CD4-positive, alpha-beta memory T cell (primary cell): ENCODE data around the gene S100A5. TPM values are rescaled to one million over a fixed set of nuclear protein-coding genes. Genes with fewer than 3 reads are reported as not detected.

Source experiments
- CTCF ChIA-PET: fragments of 350-600 bp; sonication (Branson Sonifier 250); formaldehyde crosslinking; loops from one replicate; lab custom pipeline; 2021; ENCODE audit warnings: inconsistent platforms; ENCODE audit not compliant: partially characterized antibody; lab: Charles Lee
- POLR2A ChIA-PET: fragments of 350-600 bp; sonication (Branson Sonifier 250); formaldehyde crosslinking; loops from one replicate; lab custom pipeline; 2021; ENCODE audit not compliant: partially characterized antibody; lab: Charles Lee
- DNase-seq, 5 donors: peaks; one replicate each; pipeline versions ENCODE4 v3.0.0 to v3.0.0-alpha.2; 2020 to 2022; ENCODE audit warnings: mixed read lengths in 1 of 5
- H3K27ac ChIP-seq: one replicate; pipeline ENCODE4 v1.7.0; 2013; ENCODE audit warnings: low read depth, low read length
- H3K27me3 ChIP-seq: 2 replicates; pipeline ENCODE4 v1.7.0; 2013; ENCODE audit warnings: mild to moderate bottlenecking, low read length, moderate library complexity; ENCODE audit not compliant: insufficient read depth
- H3K36me3 ChIP-seq: 2 replicates; pipeline ENCODE4 v1.7.0; 2013; ENCODE audit warnings: mild to moderate bottlenecking, low read length, moderate library complexity; ENCODE audit not compliant: insufficient read depth
- H3K4me1 ChIP-seq: 2 replicates; pipeline ENCODE4 v1.7.0; 2013; ENCODE audit warnings: mild to moderate bottlenecking, low read length, moderate library complexity; ENCODE audit not compliant: insufficient read depth
- H3K4me3 ChIP-seq, 2 donors: one replicate each; pipeline ENCODE4 v1.7.0; 2013; ENCODE audit warnings: low read length in 2 of 2, mild to moderate bottlenecking in 1 of 2
- H3K9me3 ChIP-seq, 2 donors: one replicate each; pipeline ENCODE4 v1.7.0; 2013; ENCODE audit warnings: low read length in 2 of 2, control low read depth in 1 of 2; ENCODE audit not compliant: control insufficient read depth in 1 of 2
- H3K27ac Mint-ChIP-seq, 7 donors: one replicate each; pipeline ENCODE4 v1.8.0; 2020 to 2021; ENCODE audit warnings: mixed read lengths in 7 of 7, mild to moderate bottlenecking in 6 of 7, inconsistent platforms in 3 of 7, moderate library complexity in 3 of 7
- H3K27me3 Mint-ChIP-seq, 2 donors: one replicate each; pipeline ENCODE4 v1.8.0; 2020 to 2021; ENCODE audit warnings: mixed read lengths in 2 of 2
- H3K36me3 Mint-ChIP-seq, 2 donors: one replicate each; pipeline ENCODE4 v1.8.0; 2020 to 2021; ENCODE audit warnings: mixed read lengths in 2 of 2, inconsistent platforms in 1 of 2, mild to moderate bottlenecking in 1 of 2
- H3K4me1 Mint-ChIP-seq, 4 donors: one replicate each; pipeline ENCODE4 v1.8.0; 2020 to 2021; ENCODE audit warnings: mixed read lengths in 4 of 4, mild to moderate bottlenecking in 1 of 4
- H3K4me3 Mint-ChIP-seq, 8 donors: one replicate each; pipeline ENCODE4 v1.8.0; 2020 to 2021; ENCODE audit warnings: mixed read lengths in 8 of 8, mild to moderate bottlenecking in 7 of 8, moderate library complexity in 6 of 8, inconsistent platforms in 3 of 8
- H3K9me3 Mint-ChIP-seq, 8 donors: one replicate each; pipeline ENCODE4 v1.8.0; 2020 to 2021; ENCODE audit warnings: mixed read lengths in 8 of 8, mild to moderate bottlenecking in 5 of 8, inconsistent platforms in 3 of 8, moderate library complexity in 1 of 8
- intact Hi-C: fragments of 100-400 bp; cut with micrococcal nuclease; formaldehyde crosslinking; loops from one replicate; pipeline ENCODE4 v1.15.1; 2023
- polyA plus RNA-seq, 2 donors: library from polyadenylated mRNA; unstranded; fragments of 300-500 nt; fragmentation: Illumina TruSeq; gene quantifications; one replicate each; pipeline ENCODE4 v1.2.3, GENCODE V29; 2021
- total RNA-seq, 2 experiments: library from RNA; stranded (reverse); gene quantifications; one replicate each; pipeline ENCODE4 v1.2.3, GENCODE V29; 2021

The S100A5 gene
- total and polyA plus RNA-seq, 4 experiments from 2014 or later: 0.93 to 1.8 (median 1.5) TPM; not detected in 1

- Histone ChIP-seq H3K4me1 (peaks cover 70% of the 10 kb centered on the region), H3K27ac (peak within 1 kb of the TSS; percentile 74), H3K9me3 (no peaks in the 10 kb centered on the region), H3K4me3 (peak within 1 kb of the TSS; percentile 71 to 79), H3K27me3 (no peaks in the 10 kb centered on the region), H3K36me3 (peaks cover 20% of the 10 kb centered on the region)
- Mint-ChIP-seq H3K27me3 (no peaks in the 10 kb centered on the region), H3K36me3 (peaks cover 26 to 38% of the 10 kb centered on the region in 2 donors), H3K27ac (peak within 1 kb of the TSS; percentile 93 to 98 (median 97)), H3K9me3 (no peaks in the 10 kb centered on the region), H3K4me3 (peak within 1 kb of the TSS; percentile 96 to 99 (median 98)), H3K4me1 (peaks cover 49 to 81% (median 68%) of the 10 kb centered on the region in 4 donors)
- CTCF ChIA-PET: interaction anchor here (0.8 to 9.6 kb wide), 14 partner anchors 8 to 89 kb away, joined by 3 to 213 read pairs (median 6); partner anchors contain the start of genes CHTOP, S100A2 and S100A6
- intact Hi-C loops: loop anchor here (1.0 to 2.0 kb wide), 4 partner anchors 9 to 89 kb away; partner anchors contain the start of gene CHTOP
- DNase-seq: peak; percentile 84 to 92 (median 89)
- POLR2A ChIA-PET: interaction anchor here (0.7 to 9.7 kb wide), 20 partner anchors 11 to 420 kb away, joined by 3 to 631 read pairs (median 6); partner anchors contain the start of genes CHTOP, S100A14, S100A2 and S100A6
These were observed 4.6 kb upstream of the S100A5 start, which contains the start of gene S100A4 for GRCh38 chr1:153545067-153546055. S100A4 (minus strand) TSS chr1:153545806; CDS start chr1:153544794, 1,012 bp downstream.

- no peaks in the 10 kb centered on the region for H3K9me3 ChIP-seq
- Mint-ChIP-seq H3K36me3 (peaks cover 26 to 38% of the 10 kb centered on the region in 2 donors), H3K4me1 (peaks cover 57 to 87% (median 75%) of the 10 kb centered on the region in 4 donors), H3K27ac (peak overlapping the region; percentile 93 to 98 (median 97)), H3K9me3 (no peaks in the 10 kb centered on the region), H3K27me3 (no peaks in the 10 kb centered on the region), H3K4me3 (peak overlapping the region; percentile 96 to 99 (median 98))
- ChIA-PET CTCF (interaction anchor here (0.8 to 9.6 kb wide), 10 partner anchors 8 to 90 kb away, joined by 3 to 213 read pairs (median 6); partner anchors contain the start of genes CHTOP, S100A2 and S100A6), POLR2A (interaction anchor here (0.7 to 9.7 kb wide), 16 partner anchors 10 to 401 kb away, joined by 3 to 631 read pairs (median 6); partner anchors contain the start of genes CHTOP, S100A14, S100A2 and S100A6)
- peak overlapping the region; percentile 71 to 79 for H3K4me3 ChIP-seq
- peaks cover 20% of the 10 kb centered on the region for H3K36me3 ChIP-seq
- peak overlapping the region; percentile 74 for H3K27ac ChIP-seq
- no peaks in the 10 kb centered on the region for H3K27me3 ChIP-seq
- H3K4me1 ChIP-seq: peaks cover 78% of the 10 kb centered on the region
- DNase-seq: no peak
- intact Hi-C loops: loop anchor here (1.0 to 2.0 kb wide), 3 partner anchors 8 to 90 kb away; partner anchors contain the start of gene CHTOP
These were observed 3.8 kb upstream of the S100A5 start for GRCh38 chr1:153544453-153545066.

DNA sequence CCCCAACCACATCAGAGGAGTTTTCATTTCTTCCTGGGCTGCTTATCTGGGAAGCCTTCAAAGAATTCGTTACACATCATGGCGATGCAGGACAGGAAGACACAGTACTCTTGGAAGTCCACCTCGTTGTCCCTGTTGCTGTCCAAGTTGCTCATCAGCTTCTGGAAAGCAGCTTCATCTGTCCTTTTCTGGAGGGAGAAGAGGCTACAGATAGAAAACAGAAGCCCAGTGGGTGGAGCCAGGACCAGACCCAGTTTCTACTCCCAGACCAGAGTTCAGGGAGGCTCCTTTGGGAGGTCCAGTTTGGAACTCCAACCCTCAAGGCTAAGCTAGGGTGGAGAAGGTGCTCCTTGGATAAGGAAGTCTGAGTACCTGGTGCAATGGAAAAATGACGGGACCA, 3.0 kb upstream of the S100A5 start:
- no peaks in the 10 kb centered on the region for H3K27me3 ChIP-seq
- peak overlapping the region; percentile 93 to 98 (median 97) for H3K27ac Mint-ChIP-seq
- ChIA-PET POLR2A (interaction anchor here (0.6 to 9.7 kb wide), 6 partner anchors 9 to 41 kb away, joined by 3 to 631 read pairs (median 7); partner anchors contain the start of genes S100A2 and S100A6), CTCF (interaction anchor here (2.0 to 9.6 kb wide), 6 partner anchors 10 to 91 kb away, joined by 6 to 213 read pairs (median 24); partner anchors contain the start of genes CHTOP, S100A2 and S100A6)
- H3K4me1 ChIP-seq: peaks cover 80% of the 10 kb centered on the region
- H3K4me1 Mint-ChIP-seq: peaks cover 60 to 89% (median 78%) of the 10 kb centered on the region in 4 donors
- H3K36me3 Mint-ChIP-seq: peaks cover 26 to 38% of the 10 kb centered on the region in 2 donors
- no peaks in the 10 kb centered on the region for H3K9me3 ChIP-seq
- H3K4me3 ChIP-seq: peak overlapping the region; percentile 71 to 79
- H3K36me3 ChIP-seq: peaks cover 20% of the 10 kb centered on the region
- peak overlapping the region; percentile 96 to 99 (median 98) for H3K4me3 Mint-ChIP-seq
- intact Hi-C loops: loop anchor here (2.0 kb wide), 1 partner anchor 91 kb away; the partner anchor contains the start of gene CHTOP
- H3K27ac ChIP-seq: peak overlapping the region; percentile 74
- H3K9me3 Mint-ChIP-seq: no peaks in the 10 kb centered on the region
- DNase-seq: no peak
- no peaks in the 10 kb centered on the region for H3K27me3 Mint-ChIP-seq

DNA sequence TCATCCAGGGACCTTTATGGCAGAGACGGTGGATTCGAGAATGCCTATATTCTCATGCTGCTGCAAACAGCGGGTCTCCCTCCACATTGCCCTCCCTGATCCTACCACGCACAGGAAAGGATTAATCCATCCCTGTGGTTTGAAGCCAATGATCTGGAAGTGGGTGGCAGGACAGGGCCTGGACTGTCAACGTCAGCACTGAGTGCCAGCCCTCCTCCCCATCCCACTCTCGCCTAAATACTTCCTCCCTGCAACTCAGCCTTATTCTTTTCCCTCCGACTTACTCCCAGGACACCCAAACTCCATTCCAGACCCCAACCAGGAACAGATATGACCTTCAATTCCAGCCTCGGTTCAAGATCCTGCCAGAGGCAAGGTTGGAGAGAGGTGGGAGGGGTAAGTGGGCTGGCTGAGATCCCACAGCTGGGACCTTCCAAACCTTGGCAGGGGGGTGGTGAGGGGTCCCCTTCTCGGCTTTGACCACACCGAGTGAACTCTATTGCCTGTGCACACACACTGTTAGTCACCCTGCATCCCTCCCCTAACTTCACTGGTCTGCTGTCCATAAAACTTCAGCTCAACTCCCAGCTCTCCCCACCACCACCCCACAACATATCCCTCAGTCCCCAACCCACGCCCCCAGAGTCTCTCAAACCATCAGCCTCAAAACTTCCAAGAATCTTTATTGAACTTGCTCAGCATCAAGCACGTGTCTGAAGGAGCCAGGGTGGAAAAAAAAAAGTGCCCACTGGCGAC, 2.4 kb upstream of the S100A5 start:
- Mint-ChIP-seq H3K4me3 (peak overlapping the region; percentile 96 to 99 (median 98)), H3K27me3 (no peaks in the 10 kb centered on the region), H3K4me1 (peaks cover 62 to 93% (median 76%) of the 10 kb centered on the region in 4 donors), H3K36me3 (peaks cover 26 to 38% of the 10 kb centered on the region in 2 donors), H3K27ac (peak overlapping the region; percentile 89 to 98 (median 96)), H3K9me3 (no peaks in the 10 kb centered on the region)
- ChIA-PET CTCF (interaction anchor here (2.0 to 9.6 kb wide), 5 partner anchors 9 to 32 kb away, joined by 6 to 213 read pairs (median 37); partner anchors contain the start of genes S100A2 and S100A6), POLR2A (interaction anchor here (0.6 to 9.7 kb wide), 5 partner anchors 9 to 41 kb away, joined by 3 to 631 read pairs (median 8); partner anchors contain the start of genes S100A2 and S100A6)
- no peak for DNase-seq
- intact Hi-C loops: no loop called here
- Histone ChIP-seq H3K4me3 (peak overlapping the region in 1 of 2 donors; percentile 71), H3K27ac (peak overlapping the region; percentile 74), H3K4me1 (peaks cover 82% of the 10 kb centered on the region), H3K27me3 (no peaks in the 10 kb centered on the region), H3K36me3 (peaks cover 20% of the 10 kb centered on the region), H3K9me3 (no peaks in the 10 kb centered on the region)

DNA sequence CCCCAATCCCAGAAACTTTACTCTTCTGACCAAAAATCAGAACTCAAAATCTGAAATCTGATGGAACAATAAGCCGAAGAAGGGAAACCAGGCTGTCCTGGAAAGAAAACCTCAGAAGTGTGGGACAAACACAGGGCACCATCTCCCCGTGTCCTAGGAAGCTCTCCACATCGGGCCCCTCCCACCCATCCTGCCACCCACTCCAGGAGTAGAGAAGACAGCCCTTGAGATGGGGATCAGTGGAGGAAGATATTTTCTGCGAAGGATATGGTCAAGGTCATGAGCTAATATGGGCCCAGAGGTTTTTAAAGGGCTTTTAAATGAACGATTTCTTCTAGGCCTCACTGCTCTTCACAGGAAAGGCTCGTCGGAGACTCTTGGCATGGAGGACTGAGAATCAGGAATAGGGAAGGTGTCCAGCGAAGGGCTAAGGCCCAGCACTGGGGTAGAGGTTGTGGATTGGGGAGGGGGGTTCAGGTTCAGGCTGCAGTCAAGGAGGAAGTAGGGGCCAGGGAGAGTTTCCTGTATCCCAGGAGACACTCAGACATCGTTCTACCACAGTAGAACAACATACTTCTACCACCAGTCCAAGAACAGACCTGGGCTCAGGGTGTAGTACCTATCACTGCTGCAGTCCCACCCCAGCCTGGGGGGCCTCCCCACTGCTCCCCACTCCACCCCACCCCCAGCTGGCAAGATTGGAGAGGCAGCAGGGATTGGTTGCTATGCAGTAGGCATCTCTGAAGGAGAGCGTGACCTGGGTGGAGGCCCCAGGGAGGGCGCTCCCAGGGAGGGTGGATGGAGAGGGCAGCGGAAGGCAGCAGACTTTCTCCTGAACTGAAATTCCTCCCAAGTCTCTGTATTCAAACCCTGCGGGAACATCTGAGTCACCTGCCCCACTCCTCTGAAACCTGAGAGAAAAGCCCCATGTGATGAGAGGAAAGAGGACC, 1.2 kb upstream of the S100A5 start:
- no peak for DNase-seq
- H3K36me3 Mint-ChIP-seq: peaks cover 26 to 38% of the 10 kb centered on the region in 2 donors
- H3K27ac Mint-ChIP-seq: peak overlapping the region; percentile 89 to 98 (median 93)
- no peaks in the 10 kb centered on the region for H3K27me3 Mint-ChIP-seq
- peak overlapping the region; percentile 74 for H3K27ac ChIP-seq
- peaks cover 20% of the 10 kb centered on the region for H3K36me3 ChIP-seq
- ChIA-PET POLR2A (interaction anchor here (1.6 to 9.7 kb wide), 6 partner anchors 7 to 24 kb away, joined by 4 to 631 read pairs (median 18); partner anchors contain the start of genes S100A2 and S100A6), CTCF (interaction anchor here (0.9 to 9.6 kb wide), 3 partner anchors 8 to 26 kb away, joined by 3 to 213 read pairs (median 5); partner anchors contain the start of gene S100A6)
- intact Hi-C loops: no loop called here
- peaks cover 83% of the 10 kb centered on the region for H3K4me1 ChIP-seq
- peak overlapping the region; percentile 2 to 40 for H3K4me3 ChIP-seq
- no peaks in the 10 kb centered on the region for H3K9me3 ChIP-seq
- H3K9me3 Mint-ChIP-seq: no peaks in the 10 kb centered on the region
- peaks cover 61 to 94% (median 79%) of the 10 kb centered on the region in 4 donors for H3K4me1 Mint-ChIP-seq
- no peaks in the 10 kb centered on the region for H3K27me3 ChIP-seq
- peak overlapping the region in 7 of 8 donors; percentile 73 to 98 (median 96) for H3K4me3 Mint-ChIP-seq
